GM06990 (cell line): Measurements from ENCODE around the gene SEPTIN8.

Source experiments
- DNase-seq: peaks from one replicate; pipeline ENCODE4 v3.0.0-alpha.2; 2011; ENCODE audit not compliant: insufficient read length; ENCODE audit errors: extremely low read depth
- H3K27me3 ChIP-seq: replicated peaks from 2 replicates; pipeline ENCODE4 v1.6.0; 2011; ENCODE audit warnings: low read length; ENCODE audit not compliant: control insufficient read depth, insufficient read depth
- H3K36me3 ChIP-seq: 2 replicates; pipeline ENCODE4 v1.5.1; 2011; ENCODE audit warnings: low read length; ENCODE audit not compliant: control insufficient read depth, insufficient read depth
- H3K4me3 ChIP-seq: replicated peaks from 2 replicates; pipeline ENCODE4 v1.5.1; 2011; ENCODE audit warnings: low read depth, mild to moderate bottlenecking, control low read depth, low read length
- TF ChIP-seq, protein P1 (sequence below): IDR thresholded peaks from 2 replicates; pipeline ENCODE4 v1.5.1; 2011; ENCODE audit warnings: low read length, control low read depth, mild to moderate bottlenecking, inconsistent platforms; ENCODE audit not compliant: insufficient read depth, poor library complexity, severe bottlenecking

Gene SEPTIN8

GRCh38 chr5:132782101-132782500 lies 5.1 kb upstream of the SEPTIN8 start:
- no peak for DNase-seq
- H3K27me3 ChIP-seq, result no peaks in the 10 kb centered on the region
- no peak overlapping the region for H3K4me3 ChIP-seq
- H3K36me3 ChIP-seq, result no peaks in the 10 kb centered on the region
- TF ChIP-seq, protein P1, sequence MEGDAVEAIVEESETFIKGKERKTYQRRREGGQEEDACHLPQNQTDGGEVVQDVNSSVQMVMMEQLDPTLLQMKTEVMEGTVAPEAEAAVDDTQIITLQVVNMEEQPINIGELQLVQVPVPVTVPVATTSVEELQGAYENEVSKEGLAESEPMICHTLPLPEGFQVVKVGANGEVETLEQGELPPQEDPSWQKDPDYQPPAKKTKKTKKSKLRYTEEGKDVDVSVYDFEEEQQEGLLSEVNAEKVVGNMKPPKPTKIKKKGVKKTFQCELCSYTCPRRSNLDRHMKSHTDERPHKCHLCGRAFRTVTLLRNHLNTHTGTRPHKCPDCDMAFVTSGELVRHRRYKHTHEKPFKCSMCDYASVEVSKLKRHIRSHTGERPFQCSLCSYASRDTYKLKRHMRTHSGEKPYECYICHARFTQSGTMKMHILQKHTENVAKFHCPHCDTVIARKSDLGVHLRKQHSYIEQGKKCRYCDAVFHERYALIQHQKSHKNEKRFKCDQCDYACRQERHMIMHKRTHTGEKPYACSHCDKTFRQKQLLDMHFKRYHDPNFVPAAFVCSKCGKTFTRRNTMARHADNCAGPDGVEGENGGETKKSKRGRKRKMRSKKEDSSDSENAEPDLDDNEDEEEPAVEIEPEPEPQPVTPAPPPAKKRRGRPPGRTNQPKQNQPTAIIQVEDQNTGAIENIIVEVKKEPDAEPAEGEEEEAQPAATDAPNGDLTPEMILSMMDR, result no peak

DNA sequence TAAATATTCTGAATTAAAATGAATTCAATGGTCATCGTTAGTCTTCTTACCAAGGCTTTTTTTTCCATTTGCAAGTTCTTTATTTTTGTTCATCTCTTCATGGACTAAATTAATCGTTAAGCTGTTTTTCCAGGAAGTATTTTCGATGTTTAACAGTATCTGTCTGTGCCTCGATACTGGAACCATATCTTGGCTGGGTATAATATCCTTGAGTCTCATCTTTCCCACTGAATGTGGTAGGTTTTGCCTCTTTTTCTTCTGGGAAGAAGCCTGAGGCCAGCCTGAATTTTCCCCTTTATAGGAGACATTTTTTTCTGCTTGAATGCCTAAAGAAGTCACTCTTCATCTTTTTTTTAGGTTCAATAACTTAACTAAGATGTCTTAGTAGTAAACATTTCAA lies 4.0 kb upstream of the SEPTIN8 start:
- H3K27me3 ChIP-seq, result no peaks in the 10 kb centered on the region
- TF ChIP-seq, protein P1, result no peak
- no peak for DNase-seq

DNA sequence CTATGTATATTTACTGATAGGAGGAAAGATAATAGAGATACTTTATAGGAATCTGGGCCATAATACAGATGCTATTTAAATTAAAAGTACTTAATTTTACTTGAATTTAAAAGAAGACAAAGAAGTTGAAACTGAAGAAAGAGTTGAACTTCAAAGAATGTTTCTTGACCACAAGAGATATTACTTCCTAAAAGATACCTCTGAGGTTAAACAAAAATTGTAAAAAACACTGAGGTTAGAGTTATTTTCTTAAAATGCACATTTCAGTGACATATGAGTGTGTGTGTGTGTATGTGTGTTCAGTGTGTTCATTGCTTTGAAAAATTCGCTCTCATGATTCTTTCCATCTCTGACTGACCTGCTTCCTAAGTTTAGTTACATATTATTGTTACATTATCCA lies 3.5 kb upstream of the SEPTIN8 start:
- TF ChIP-seq, protein P1, result no peak
- no peak for DNase-seq
- no peaks in the 10 kb centered on the region for H3K27me3 ChIP-seq
- no peak overlapping the region for H3K4me3 ChIP-seq
- H3K36me3 ChIP-seq, result no peaks in the 10 kb centered on the region

More for the DNA sequence above, 4.0 kb upstream of the SEPTIN8 start:
- no peak overlapping the region for H3K4me3 ChIP-seq
- no peaks in the 10 kb centered on the region for H3K36me3 ChIP-seq

- Histone ChIP-seq H3K4me3 (no peak overlapping the region), H3K36me3 (no peaks in the 10 kb centered on the region), H3K27me3 (no peaks in the 10 kb centered on the region)
- TF ChIP-seq, protein P1, result no peak
- no peak for DNase-seq
These were observed 2.9 kb upstream of the SEPTIN8 start for GRCh38 chr5:132779961-132780360.

DNA sequence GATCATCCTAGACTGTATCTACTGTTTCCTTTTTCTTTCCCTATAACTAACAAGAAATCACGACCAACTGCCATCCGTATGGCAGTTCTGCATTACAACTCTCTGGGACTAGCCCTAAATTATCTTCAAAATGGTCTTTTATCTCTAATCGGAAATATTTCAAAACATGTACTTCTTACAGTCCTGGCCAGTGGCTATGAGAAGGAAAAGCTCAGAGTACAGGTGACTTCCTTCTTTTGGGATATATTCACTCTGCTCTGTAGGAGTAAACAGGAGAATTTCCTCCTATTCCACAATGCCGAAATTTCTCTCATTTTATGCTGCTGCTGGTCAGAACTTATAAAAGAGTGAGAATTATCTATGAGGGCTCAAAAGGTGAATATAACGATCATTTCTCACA lies 1.8 kb upstream of the SEPTIN8 start:
- TF ChIP-seq, protein P1, result no peak
- no peak for DNase-seq
- no peaks in the 10 kb centered on the region for H3K36me3 ChIP-seq
- no peak overlapping the region for H3K4me3 ChIP-seq
- H3K27me3 ChIP-seq, result no peaks in the 10 kb centered on the region

GRCh38 chr5:132778129-132778528 lies 1.1 kb upstream of the SEPTIN8 start:
- no peak for DNase-seq
- H3K36me3 ChIP-seq, result no peaks in the 10 kb centered on the region; the same call in 1 of the 2 replicates
- no peak overlapping the region; the same call in 1 of the 2 replicates for H3K4me3 ChIP-seq
- TF ChIP-seq, protein P1, result no peak
- no peaks in the 10 kb centered on the region for H3K27me3 ChIP-seq
